HepG2 (cell line): ENCODE data around the gene TMEM134. TPM values are rescaled to one million over a fixed set of nuclear protein-coding genes. Genes with fewer than 3 reads are reported as not detected.

ENCODE experiments used
- AGO2 ChIP-seq: fragments of 200-400 bp; formaldehyde crosslinking; optimal IDR thresholded peaks from 2 replicates; pipeline ENCODE3; 2017; ENCODE audit warnings: mild to moderate bottlenecking, low read depth, low read length, moderate library complexity
- BCL3 ChIP-seq: sonication (generic); formaldehyde crosslinking; IDR thresholded peaks from 2 replicates; pipeline ENCODE4 v1.5.1; 2020; ENCODE audit warnings: mild to moderate bottlenecking, missing genetic modification reagents, moderate library complexity
- CCDC6 ChIP-seq: sonication (generic); formaldehyde crosslinking; IDR thresholded peaks from 2 replicates; pipeline ENCODE4 v1.8.1; 2022; ENCODE audit warnings: mild to moderate bottlenecking, missing genetic modification reagents, moderate library complexity
- DNMT3B ChIP-seq: conservative IDR thresholded peaks from 2 replicates; pipeline ENCODE4 v1.6.1; 2016; ENCODE audit warnings: missing biosample characterization, control low read depth
- GATA4 ChIP-seq: sonication (generic); IDR thresholded peaks from 2 replicates; pipeline ENCODE4 v1.6.1; 2016; ENCODE audit warnings: antibody characterized with exemption, low read depth, borderline replicate concordance
- GATAD1 ChIP-seq: IDR thresholded peaks from 2 replicates; pipeline ENCODE4 v1.6.1; 2016; ENCODE audit warnings: missing genetic modification reagents, missing compliant biosample characterization
- MLXIP ChIP-seq: sonication (generic); formaldehyde crosslinking; IDR thresholded peaks from 2 replicates; pipeline ENCODE4 v1.9.0; 2021; ENCODE audit warnings: missing genetic modification reagents, borderline replicate concordance
- RNF219 ChIP-seq: sonication (generic); formaldehyde crosslinking; IDR thresholded peaks from 2 replicates; pipeline ENCODE4 v1.5.0; 2020; ENCODE audit warnings: mild to moderate bottlenecking, missing genetic modification reagents
- TBL1XR1 ChIP-seq: fragments of 150-350 bp; IDR thresholded peaks from 2 replicates; pipeline ENCODE4 v1.6.1; 2014; ENCODE audit warnings: borderline replicate concordance, low read length; ENCODE audit not compliant: partially characterized antibody
- ZBTB14 ChIP-seq: sonication (generic); formaldehyde crosslinking; IDR thresholded peaks from 2 replicates; pipeline ENCODE4 v1.4.0; 2020; ENCODE audit warnings: missing genetic modification reagents
- ZBTB38 ChIP-seq: sonication (generic); formaldehyde crosslinking; IDR thresholded peaks from 2 replicates; pipeline ENCODE4 v1.5.1; 2020; ENCODE audit warnings: mild to moderate bottlenecking, missing genetic modification reagents
- ZFP36L1 ChIP-seq: sonication (generic); formaldehyde crosslinking; IDR thresholded peaks from 2 replicates; pipeline ENCODE4 v1.8.0; 2022; ENCODE audit warnings: mild to moderate bottlenecking, missing genetic modification reagents, moderate library complexity
- ZFP41 ChIP-seq: sonication (generic); formaldehyde crosslinking; IDR thresholded peaks from 2 replicates; pipeline ENCODE4 v1.4.0; 2020; ENCODE audit warnings: mild to moderate bottlenecking, missing genetic modification reagents, borderline replicate concordance
- ZMAT5 ChIP-seq: sonication (generic); formaldehyde crosslinking; IDR thresholded peaks from 2 replicates; pipeline ENCODE4 v1.5.0; 2020; ENCODE audit warnings: mild to moderate bottlenecking, low read depth, missing genetic modification reagents, borderline replicate concordance
- ZNF335 ChIP-seq: sonication (generic); formaldehyde crosslinking; IDR thresholded peaks from 2 replicates; pipeline ENCODE4 v1.4.0; 2020; ENCODE audit warnings: missing genetic modification reagents
- ZNF775 ChIP-seq: sonication (generic); formaldehyde crosslinking; IDR thresholded peaks from 2 replicates; pipeline ENCODE4 v1.4.0; 2020; ENCODE audit warnings: missing genetic modification reagents, mild to moderate bottlenecking, moderate library complexity, borderline replicate concordance
- ZNF839 ChIP-seq: sonication (generic); formaldehyde crosslinking; IDR thresholded peaks from 2 replicates; pipeline ENCODE4 v1.4.0; 2020; ENCODE audit warnings: missing genetic modification reagents, mild to moderate bottlenecking, borderline replicate concordance
- polyA plus RNA-seq, 8 experiments: library from polyadenylated mRNA; depleted of rRNA in 3 of 8; stranded (reverse) in 7 of 8; unstranded in 1 of 8; fragments of >200 nt; fragmentation: Illumina TruSeq in 4 of 8; extraction: Trizol in 4 of 8; gene quantifications; 2 replicates each; pipeline versions ENCODE4 v1.2.1 to v1.2.3, GENCODE V29; 2011 to 2016; ENCODE audit warnings: low read depth in 4 of 8, missing spikeins in 1 of 8, mixed read lengths in 1 of 8; ENCODE audit not compliant: insufficient read depth in 1 of 8
- total RNA-seq, 5 experiments: library from RNA; depleted of rRNA; stranded (reverse); fragments of >200 nt; fragmentation: Illumina TruSeq; extraction: Trizol; gene quantifications; 2 replicates each; pipeline ENCODE4 v1.2.3, GENCODE V29; 2016; ENCODE audit warnings: low read depth in 1 of 5

Gene TMEM134
- total and polyA plus RNA-seq, 2 of the 13 experiments (the other 11 are each of a cell fraction or from before 2014, with no cell fraction given), result 6.9 to 26.9 TPM

GRCh38 chr11:67482827-67483798 lies 14.1 kb upstream of the TMEM134 start, which contains the start of gene AIP (continued):
- no peak for TF ChIP-seq ZMAT5
- peak; percentile 94 for TF ChIP-seq ZFP36L1 (CRISPR knock-in tag)
- peak; percentile 95 for TF ChIP-seq ZBTB38 (CRISPR knock-in tag)
- 0 out of 2 replicates have a peak, but pooled peaks have one; percentile 12 for TF ChIP-seq GATA4
- peak; percentile 98 for TF ChIP-seq BCL3 (CRISPR knock-in tag)
- peak; percentile 94 for TF ChIP-seq CCDC6
- TF ChIP-seq MLXIP, result peak; percentile 87; the same call in 1 of the 2 replicates
- TF ChIP-seq TBL1XR1, result no peak
- TF ChIP-seq GATAD1 (CRISPR knock-in tag), result peak; percentile 94
- TF ChIP-seq DNMT3B (CRISPR knock-in tag), result peak; percentile 91; the same call in 1 of the 2 replicates
- TF ChIP-seq ZNF335, result peak; percentile 83; the same call in 1 of the 2 replicates
- no peak for TF ChIP-seq AGO2
- TF ChIP-seq ZBTB14, result no peak; the same call in 1 of the 2 replicates
- TF ChIP-seq ZNF839 (CRISPR knock-in tag), result 0 out of 2 replicates have a peak, but pooled peaks have one; percentile 93
- TF ChIP-seq ZNF775 (CRISPR knock-in tag), result peak; percentile 94
- TF ChIP-seq RNF219 (CRISPR knock-in tag), result peak; percentile 97
- TF ChIP-seq ZFP41 (CRISPR knock-in tag), result peak; percentile 45; the same call in 1 of the 2 replicates
